Measurements from ENCODE around the gene SMG9. TPM values are rescaled to one million over a fixed set of nuclear protein-coding genes. Genes with fewer than 3 reads are reported as not detected.

SMG9 gene, protein sequence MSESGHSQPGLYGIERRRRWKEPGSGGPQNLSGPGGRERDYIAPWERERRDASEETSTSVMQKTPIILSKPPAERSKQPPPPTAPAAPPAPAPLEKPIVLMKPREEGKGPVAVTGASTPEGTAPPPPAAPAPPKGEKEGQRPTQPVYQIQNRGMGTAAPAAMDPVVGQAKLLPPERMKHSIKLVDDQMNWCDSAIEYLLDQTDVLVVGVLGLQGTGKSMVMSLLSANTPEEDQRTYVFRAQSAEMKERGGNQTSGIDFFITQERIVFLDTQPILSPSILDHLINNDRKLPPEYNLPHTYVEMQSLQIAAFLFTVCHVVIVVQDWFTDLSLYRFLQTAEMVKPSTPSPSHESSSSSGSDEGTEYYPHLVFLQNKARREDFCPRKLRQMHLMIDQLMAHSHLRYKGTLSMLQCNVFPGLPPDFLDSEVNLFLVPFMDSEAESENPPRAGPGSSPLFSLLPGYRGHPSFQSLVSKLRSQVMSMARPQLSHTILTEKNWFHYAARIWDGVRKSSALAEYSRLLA
- total RNA-seq (2014; rRNA removed; shearing (Covaris generic); ENCODE audit: low replicate concordance), result 23.4 and 35.9 TPM in 2 replicates

DNA sequence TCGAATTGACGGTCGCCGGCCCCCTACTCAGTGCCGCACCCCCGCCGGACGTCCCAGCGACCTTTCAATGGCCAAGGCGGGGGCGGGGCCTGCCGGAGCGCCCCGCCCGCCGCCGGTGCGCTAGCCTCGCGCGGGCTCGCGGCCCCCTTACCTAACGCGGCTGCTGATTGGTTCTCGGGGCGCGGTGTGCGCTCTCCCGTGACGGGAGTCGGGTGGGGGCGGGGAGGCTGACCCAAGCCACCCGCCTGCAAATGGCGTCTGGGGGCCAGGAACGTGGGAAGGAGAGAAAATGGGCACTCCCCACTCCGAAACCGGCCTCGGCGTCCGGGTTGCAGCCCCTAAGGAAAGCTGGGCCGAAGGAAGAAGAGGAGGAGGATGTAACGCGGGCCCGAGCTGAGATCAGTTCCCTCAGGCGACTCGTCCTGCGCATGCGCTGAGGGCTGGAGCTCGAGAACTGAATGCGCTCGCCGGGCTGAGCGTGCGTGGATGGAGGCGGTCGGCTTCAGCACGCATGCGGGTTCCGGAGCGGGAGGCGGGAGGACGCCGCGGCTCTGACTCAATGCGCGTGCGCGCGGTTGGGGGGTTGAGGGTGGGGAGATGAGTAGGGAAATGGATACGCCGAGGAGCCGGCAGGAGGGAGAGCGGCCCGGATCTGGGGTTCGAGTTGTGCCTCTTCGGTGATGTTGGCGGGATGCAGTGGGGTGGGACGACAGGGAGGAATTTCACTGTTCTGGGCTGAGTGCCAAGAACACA, at the start of gene SMG9:
Gene SMG9 (minus strand): TSS at position 460 of the 753 bp plus-strand sequence. CDS start 4,221 bp downstream, outside the sequence.
- in situ Hi-C loops (cut with HindIII; ENCODE audit: low pct_unique_long_range_greater_than_20kb, low sequenced_read_pairs), result no loop called here
- peak; percentile 99 for DNase-seq (ENCODE audit: low read depth)

DNA sequence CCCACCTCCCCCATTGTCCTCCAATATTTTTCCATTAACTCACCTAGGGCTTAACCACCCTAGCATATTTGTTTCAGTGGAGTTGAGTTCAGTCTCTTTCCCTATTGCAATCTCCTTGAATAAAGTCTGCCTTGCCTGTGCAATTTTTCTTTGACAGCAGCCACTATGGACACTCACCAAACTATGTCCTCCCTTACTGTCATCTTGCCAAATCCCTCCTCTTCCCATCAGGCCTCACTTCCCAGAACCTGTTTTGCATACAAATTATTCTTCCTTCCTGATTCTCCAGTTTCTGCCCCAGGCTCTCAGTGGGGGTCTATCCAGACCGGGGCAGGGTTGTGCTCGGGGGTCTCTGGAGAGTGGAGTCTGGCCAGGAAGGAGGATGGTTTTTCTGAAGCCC, 49.7 kb upstream of the SMG9 start:
- in situ Hi-C loops (cut with HindIII; ENCODE audit: low pct_unique_long_range_greater_than_20kb, low sequenced_read_pairs), result no loop called here
- no peak for DNase-seq (ENCODE audit: low read depth)

DNA sequence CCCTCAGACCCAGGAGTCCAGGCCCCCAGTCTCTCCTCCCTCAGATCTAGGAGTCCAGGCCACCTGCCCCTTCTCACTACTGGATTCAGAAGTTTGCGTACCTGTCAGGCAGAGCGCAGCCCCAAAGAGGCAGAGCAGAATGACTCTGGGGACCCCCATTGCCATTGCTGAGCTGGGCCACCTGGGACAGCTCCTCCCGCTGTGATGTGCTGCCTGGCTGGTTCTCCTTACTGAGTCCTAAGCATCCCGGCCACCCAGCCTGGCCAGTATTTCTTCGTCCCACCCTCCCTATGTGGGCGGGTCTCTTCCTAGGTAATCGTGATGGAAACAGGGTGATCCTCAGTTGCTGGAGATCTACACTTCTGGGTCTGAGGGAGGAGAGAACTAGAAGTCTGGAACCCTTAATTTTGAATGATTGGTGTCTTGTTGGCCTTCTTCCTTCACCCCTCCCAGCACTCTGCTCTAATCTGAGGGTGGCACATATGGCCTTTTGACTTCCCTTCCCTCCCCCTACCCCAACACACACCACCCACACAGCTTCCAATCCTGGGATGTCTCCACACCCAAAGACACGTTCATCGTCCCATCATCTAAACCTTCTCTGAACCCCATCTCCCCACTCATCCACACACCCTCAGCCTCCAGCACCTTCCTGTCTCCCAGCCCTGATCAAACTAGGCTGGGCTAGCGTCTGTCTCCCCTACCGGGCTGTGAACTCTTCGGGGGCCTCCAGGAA, 47.6 kb upstream of the SMG9 start, which contains the start of gene LYPD5:
Gene LYPD5 (minus strand): TSS at position 232 of the 736 bp plus-strand sequence. CDS start 67 bp downstream, at position 165.
- DNase-seq (ENCODE audit: low read depth), result no peak
- in situ Hi-C loops (cut with HindIII; ENCODE audit: low pct_unique_long_range_greater_than_20kb, low sequenced_read_pairs), result no loop called here

DNA sequence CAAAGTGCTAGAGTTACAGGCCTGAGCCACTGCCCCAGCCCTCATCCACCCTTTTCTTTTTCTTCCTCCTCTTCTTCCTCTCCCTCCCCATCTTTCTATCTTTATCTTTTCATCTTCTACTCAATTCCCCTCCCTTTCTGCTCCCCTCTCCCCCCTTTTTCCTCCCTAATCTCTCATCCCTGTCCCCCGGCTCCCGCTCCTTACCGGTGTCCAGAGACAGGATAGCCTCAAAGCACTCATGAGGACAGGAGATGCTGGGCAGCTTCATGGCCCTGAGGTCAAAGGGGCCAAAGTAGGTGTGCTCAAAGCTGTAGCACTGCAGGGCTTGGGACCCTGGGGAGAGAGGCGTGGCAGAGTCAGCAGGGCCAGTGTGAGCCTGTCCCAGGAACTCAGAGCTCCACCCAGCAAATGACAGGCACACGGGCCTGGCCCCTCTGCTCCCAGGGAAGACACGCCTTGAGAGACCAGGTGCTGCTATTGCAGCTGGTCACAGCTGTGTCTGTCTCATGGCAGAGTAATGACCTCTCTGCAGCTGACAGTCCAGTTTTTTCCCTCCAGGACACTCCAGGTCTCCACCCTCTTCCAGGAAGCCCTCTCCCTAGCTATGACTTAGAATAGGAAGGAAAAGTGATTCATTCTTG, 44.9 kb upstream of the SMG9 start:
- in situ Hi-C loops (cut with HindIII; ENCODE audit: low pct_unique_long_range_greater_than_20kb, low sequenced_read_pairs), result no loop called here
- no peak for DNase-seq (ENCODE audit: low read depth)

DNA sequence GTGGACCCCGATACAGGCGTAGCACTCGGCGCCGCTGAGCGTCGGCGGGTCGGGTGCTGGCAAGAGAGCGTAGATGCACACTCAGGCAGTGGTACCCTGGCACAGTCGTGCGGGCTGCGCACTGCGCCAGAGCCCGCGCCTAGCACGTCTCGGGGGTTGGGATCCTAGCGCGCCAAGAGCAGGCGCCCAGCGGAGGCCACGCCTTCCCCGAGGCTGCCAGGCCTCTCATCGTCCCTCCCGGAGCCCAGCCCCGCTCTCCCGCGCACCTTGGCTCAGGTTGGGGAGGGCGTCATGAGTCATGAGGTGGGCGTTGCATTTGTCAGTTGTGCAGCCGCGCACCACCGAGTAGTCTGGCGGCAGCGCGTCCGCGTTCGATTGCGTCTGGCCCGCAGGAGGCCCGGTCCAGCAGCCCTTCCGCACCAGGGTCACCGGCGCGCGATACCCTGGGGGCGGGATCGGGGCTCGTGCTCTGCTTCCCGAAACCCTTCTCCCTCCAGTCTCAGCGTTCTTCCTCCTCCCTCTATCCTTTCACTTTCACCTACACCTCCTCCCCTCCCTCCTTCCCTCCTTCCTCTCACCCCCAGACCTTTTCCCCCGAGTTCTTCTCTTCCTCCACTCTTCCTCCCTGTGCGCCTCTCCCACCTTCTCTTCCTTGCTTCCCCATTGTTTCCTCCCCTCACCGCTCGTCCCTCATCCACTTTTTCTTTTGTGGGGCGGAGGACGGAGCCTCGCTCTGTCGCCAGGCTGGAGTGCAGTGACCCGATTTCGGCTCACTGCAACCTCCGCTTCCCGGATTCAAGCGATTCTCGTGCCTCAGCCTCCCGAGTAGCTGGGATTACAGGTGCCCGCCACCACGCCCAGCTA, 44.0 kb upstream of the SMG9 start:
- peak; percentile 88 for DNase-seq (ENCODE audit: low read depth)
- in situ Hi-C loops (cut with HindIII; ENCODE audit: low pct_unique_long_range_greater_than_20kb, low sequenced_read_pairs), result no loop called here

DNA sequence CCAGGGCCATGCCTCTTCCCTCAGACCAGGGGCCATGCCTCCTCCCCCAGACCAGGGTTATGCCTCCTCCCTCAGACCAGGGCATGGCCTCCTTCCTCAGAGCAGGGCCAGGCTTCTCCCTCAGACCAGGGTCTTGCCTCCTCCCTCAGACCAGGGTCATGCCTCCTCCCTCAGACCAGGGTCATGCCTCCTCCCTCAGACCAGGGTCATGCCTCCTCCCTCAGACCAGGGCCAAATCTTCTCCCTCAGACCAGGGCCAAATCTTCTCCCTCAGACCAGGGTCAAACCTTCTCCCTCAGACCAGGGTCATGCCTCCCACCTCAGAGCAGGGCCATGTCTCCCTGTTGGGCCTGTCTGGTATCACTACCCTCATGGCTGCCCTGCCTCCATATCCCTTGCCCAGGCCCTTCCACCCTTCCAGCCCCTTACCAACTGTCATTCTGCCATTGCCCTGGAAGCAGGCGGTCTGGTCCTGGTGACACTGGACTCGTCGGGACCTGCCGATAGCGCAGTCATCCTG, 43.3 kb upstream of the SMG9 start:
- in situ Hi-C loops (cut with HindIII; ENCODE audit: low pct_unique_long_range_greater_than_20kb, low sequenced_read_pairs), result no loop called here
- DNase-seq (ENCODE audit: low read depth), result no peak

DNA sequence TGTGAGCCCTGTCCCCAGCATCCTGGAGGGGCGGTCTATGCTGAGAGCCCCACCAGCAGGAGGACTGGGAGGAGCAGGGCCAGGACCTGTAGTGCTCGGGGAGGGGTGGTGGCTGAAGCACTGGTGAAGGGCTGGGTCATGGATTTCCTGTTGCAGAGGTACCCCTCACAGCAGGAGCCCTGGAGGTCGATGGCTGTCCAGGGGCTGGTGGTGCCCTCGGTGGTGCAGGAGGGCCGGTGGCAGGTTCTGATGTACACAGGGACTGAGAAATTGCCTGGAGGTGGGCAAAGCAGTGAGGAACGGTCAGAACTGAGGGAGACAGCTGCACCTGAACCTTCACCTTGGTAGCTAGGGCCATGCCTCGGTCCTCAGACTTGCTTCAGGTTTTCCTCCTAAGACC, 42.8 kb upstream of the SMG9 start:
- in situ Hi-C loops (cut with HindIII; ENCODE audit: low pct_unique_long_range_greater_than_20kb, low sequenced_read_pairs), result no loop called here
- no peak for DNase-seq (ENCODE audit: low read depth)

DNA sequence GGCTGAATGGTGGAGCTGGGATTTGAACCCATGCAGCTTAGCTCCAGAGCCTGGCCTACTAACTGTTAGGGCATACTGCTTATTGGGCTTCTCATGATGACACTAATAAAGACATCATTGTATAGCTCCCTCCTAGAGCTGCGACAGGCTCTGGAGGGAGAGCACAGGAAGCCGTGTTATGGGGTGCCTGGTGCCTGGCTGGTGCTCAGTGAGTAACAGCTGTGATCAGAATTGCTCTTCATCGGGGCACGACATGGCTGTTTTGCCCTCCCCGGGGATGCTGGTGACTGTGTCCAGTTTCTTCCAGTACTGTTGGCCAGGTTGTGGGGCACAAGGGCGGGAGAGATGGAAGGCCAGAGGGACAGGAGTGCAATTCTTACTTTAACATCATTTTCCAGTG, 42.4 kb upstream of the SMG9 start:
- in situ Hi-C loops (cut with HindIII; ENCODE audit: low pct_unique_long_range_greater_than_20kb, low sequenced_read_pairs), result no loop called here
- DNase-seq (ENCODE audit: low read depth), result no peak

DNA sequence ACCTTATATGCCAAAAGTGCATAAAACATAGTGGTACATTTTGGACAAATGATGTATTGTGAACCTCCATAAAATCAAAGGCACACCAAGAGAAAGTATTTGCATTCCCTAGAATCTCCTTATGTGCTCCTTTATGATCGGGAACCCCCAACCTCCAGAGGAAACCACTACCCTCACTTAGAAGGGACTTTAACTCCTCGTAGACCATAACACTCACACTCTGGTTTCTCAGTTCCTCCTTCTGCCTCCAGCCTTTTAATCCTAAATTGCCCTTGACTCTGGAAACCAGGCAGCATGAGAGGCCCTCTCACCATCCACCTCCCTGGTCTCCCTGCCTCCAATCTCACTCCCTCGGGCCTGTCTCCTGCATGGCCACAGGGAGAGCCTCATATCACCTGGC, 35.8 kb upstream of the SMG9 start:
- in situ Hi-C loops (cut with HindIII; ENCODE audit: low pct_unique_long_range_greater_than_20kb, low sequenced_read_pairs), result no loop called here
- no peak for DNase-seq (ENCODE audit: low read depth)

DNA sequence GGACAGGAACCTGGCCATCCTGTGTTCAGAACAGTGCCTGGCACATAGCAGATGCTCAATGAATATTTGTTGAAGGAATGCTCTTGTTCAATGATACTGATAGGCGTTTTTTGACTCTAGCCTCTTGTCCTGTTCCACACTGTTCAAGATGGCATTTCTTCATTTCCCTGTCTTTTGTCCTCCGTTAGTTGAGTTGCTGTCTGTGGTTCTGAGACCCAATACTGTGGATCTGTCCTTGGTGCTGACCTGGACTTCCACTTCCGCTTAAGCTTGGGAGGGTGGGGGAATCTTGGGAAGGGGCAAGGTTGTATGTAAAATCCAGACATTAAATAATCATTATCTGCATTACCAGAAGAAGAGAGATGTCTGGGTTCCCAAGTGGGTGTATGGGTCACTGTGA, 34.3 kb upstream of the SMG9 start:
- in situ Hi-C loops (cut with HindIII; ENCODE audit: low pct_unique_long_range_greater_than_20kb, low sequenced_read_pairs), result no loop called here
- DNase-seq (ENCODE audit: low read depth), result peak; percentile 38

DNA sequence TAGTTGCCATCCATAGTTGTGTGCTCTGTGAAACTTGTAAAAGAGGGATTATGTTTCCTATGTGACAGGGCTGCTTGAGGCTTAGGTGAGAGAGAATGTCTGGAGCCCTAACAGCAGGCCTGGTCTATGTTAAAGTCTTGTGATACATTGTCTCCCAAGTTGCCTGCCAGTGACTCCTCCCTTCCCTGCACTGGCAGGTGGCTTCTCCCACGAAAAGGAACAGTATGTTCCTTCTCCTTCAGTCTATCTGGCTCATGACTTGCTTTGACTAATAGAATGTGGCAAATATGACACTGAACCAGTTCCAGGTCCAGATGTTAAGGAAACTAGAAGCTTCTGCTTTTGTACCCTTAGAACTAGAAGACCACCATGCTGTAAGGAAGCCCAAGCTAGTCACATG, 31.9 kb upstream of the SMG9 start:
- DNase-seq (ENCODE audit: low read depth), result no peak
- in situ Hi-C loops (cut with HindIII; ENCODE audit: low pct_unique_long_range_greater_than_20kb, low sequenced_read_pairs), result no loop called here

DNA sequence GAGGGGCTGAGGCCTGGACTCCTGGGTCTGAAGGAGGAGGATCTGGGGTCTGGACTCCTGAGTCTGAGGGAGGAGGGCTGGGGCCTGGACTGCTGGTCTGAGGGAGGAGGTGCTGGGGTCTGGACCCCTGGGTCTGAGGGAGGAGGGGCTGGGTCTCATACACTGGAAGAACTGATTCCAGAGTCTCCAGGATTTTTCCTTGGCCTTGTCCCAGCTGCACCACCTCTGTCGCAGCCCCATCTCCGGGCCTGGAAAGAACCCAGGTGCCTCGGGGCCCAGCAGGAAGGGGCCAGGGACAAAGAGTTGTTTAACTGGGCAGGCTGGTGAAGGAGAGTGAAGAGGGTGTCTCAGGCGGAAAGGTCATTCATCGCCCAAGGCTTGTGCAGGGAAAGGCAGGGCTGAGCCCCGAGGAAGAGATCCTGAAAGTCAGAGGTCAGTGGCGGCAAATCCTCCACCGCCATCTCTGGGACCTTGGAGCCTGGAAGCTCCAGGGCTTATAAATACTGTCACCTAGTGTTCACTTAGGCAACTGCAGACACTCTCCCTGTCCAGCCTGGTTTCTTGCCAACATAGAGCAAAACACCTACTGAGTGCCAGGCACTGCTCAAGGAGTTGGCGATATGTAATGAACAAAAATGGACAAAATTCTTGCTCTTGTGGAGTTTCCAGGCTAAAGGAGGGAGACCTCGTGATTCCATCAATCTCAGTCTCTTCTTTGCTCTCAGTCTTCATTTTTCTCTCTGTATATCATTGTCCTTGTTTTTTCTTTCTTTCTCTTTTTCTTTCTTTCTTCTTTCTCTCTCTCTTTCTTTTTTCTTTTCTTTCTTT, 30.4 kb upstream of the SMG9 start:
- in situ Hi-C loops (cut with HindIII; ENCODE audit: low pct_unique_long_range_greater_than_20kb, low sequenced_read_pairs), result no loop called here
- DNase-seq (ENCODE audit: low read depth), result peak; percentile 84

DNA sequence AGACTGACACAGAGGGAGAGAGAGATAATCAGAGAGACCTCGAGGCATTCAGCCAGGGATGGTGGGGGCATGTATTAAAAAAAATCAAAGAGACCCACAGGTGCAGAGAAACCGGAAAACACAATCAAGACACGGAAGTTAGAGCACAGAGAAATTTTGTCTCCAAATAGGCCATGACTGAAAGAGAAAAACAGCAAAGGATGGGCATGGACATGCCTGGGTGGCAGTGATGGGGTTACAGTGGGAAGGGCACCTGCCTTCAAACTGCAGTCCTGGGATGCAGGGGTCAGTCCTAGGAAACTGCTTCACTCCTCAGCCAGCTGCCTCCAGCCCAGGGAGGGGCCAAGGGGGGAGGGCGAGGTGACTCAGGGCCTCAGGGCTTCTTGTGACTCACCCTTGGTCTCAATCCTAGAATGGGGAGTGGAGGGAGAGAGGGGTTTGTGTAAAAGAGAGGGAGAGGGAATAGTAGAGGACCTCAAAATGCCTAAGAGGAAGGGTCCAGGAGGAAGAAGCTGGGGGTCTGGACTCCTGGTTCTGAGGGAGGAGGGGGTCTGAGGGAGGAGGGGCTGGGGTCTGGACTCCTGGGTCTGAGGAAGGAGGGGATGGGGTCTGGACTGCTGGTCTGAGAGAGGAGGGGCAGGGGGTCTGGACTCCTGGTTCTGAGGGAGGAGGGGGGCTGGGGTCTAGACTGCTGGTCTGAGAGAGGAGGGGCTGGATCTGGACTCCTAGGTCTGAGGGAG, 29.6 kb upstream of the SMG9 start:
- in situ Hi-C loops (cut with HindIII; ENCODE audit: low pct_unique_long_range_greater_than_20kb, low sequenced_read_pairs), result no loop called here
- peak; percentile 88 for DNase-seq (ENCODE audit: low read depth)

DNA sequence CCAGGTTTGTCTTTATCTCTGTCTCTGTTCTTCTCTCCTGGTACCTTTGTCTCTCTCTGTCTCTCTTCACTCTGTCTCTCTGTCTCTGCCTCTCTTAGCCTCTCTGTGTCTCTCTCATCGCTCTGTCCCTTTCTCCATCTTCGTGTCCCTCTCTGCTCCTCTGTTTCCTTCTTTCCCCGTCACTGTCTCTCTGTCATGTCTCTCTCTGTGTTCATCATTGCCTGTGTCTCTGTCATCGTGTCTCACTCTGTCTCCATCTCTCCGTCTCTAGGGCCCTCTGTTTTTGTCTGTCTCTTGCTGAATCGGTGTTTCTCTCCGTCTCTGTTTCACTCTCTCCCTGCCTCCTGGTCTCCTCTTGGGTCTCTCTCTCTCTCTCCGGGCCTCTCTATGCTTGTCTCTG, 28.9 kb upstream of the SMG9 start:
- in situ Hi-C loops (cut with HindIII; ENCODE audit: low pct_unique_long_range_greater_than_20kb, low sequenced_read_pairs), result no loop called here
- no peak for DNase-seq (ENCODE audit: low read depth)

DNA sequence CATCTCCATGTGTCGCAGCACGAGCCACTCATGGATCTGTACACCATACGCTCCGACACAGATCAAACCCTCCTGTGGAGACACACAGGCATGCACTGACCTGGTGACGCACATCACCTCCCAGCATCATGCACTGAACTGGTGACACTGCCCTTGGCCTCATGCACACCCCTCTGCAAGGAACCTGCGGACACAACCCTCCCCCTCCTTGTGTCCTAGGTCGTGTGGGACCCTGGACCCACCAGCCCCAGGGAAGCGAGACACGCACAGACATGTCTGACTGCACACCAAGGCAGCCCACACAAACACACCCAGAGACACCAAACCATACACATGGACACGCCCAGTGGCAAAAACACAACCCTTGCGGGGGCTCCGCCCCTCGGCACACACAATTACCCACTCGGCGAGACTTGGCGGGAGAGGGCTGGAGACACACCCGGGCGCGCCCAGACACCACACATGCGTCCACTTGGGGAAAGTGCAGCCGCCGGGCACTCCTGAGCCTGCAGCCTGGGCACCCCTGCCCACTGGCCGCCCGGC, 28.0 kb upstream of the SMG9 start:
- in situ Hi-C loops (cut with HindIII; ENCODE audit: low pct_unique_long_range_greater_than_20kb, low sequenced_read_pairs), result no loop called here

DNA sequence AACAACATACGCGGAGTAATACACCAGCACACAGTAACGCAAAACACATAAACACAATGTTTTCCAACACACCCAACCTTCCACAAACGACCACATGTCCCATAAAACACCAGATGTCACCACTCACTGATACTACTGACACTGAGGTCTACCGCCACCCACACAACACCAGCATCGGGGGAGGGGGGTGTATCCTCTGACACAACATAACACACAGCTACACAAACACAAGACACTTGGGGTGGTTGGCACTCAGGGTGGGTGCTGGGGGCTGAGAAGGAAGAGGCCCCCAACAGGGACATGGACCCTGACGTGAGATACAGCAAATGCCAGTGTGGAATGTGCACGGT, 27.5 kb upstream of the SMG9 start:
- in situ Hi-C loops (cut with HindIII; ENCODE audit: low pct_unique_long_range_greater_than_20kb, low sequenced_read_pairs), result no loop called here
- DNase-seq (ENCODE audit: low read depth), result no peak

More for the DNA sequence above, 28.0 kb upstream of the SMG9 start:
- DNase-seq (ENCODE audit: low read depth), result no peak
